ENCODE measurements around the gene XDH.

XDH gene

GRCh38 chr2:31414601-31415241 lies at the start of gene XDH:
TSS of gene XDH (minus strand) at chr2:31414742. CDS start at chr2:31414666, 76 bp downstream.
- DNase-seq: no peak

- no peak for DNase-seq
Measured at GRCh38 chr2:31457651-31458050, 43.1 kb upstream of the XDH start.

GRCh38 chr2:31446848-31447247 lies 32.3 kb upstream of the XDH start:
- DNase-seq: no peak

GRCh38 chr2:31442376-31442775 lies 27.8 kb upstream of the XDH start:
- DNase-seq: no peak

GRCh38 chr2:31440764-31441163 lies 26.2 kb upstream of the XDH start:
- DNase-seq: no peak

GRCh38 chr2:31434911-31435310 lies 20.4 kb upstream of the XDH start:
- no peak for DNase-seq

GRCh38 chr2:31433541-31433940 lies 19.0 kb upstream of the XDH start:
- no peak for DNase-seq

GRCh38 chr2:31430439-31431165 lies 16.1 kb upstream of the XDH start:
- DNase-seq: no peak

GRCh38 chr2:31429759-31430438 lies 15.4 kb upstream of the XDH start:
- no peak for DNase-seq

- no peak for DNase-seq
Measured at GRCh38 chr2:31429040-31429439, 14.5 kb upstream of the XDH start.

GRCh38 chr2:31428001-31428418 lies 13.5 kb upstream of the XDH start:
- DNase-seq: no peak

GRCh38 chr2:31426096-31426495 lies 11.6 kb upstream of the XDH start:
- DNase-seq: no peak

- DNase-seq: no peak
Measured at GRCh38 chr2:31421634-31422033, 7.1 kb upstream of the XDH start.

GRCh38 chr2:31420936-31421335 lies 6.4 kb upstream of the XDH start:
- DNase-seq: no peak

GRCh38 chr2:31419386-31419785 lies 4.8 kb upstream of the XDH start:
- DNase-seq: no peak

GRCh38 chr2:31415421-31415820 lies 879 bp upstream of the XDH start:
- DNase-seq: no peak

GRCh38 chr2:31413862-31414550 lies 536 bp downstream of the XDH start:
- no peak for DNase-seq

GRCh38 chr2:31413025-31413424 lies 1.5 kb downstream of the XDH start:
- no peak for DNase-seq

- DNase-seq: no peak
Measured at GRCh38 chr2:31411771-31412170, 2.8 kb downstream of the XDH start.

- DNase-seq: no peak
Measured at GRCh38 chr2:31406593-31407385, 7.8 kb downstream of the XDH start.

GRCh38 chr2:31404827-31405226 lies 9.7 kb downstream of the XDH start:
- DNase-seq: no peak

- DNase-seq: no peak
Measured at GRCh38 chr2:31404302-31404701, 10.2 kb downstream of the XDH start.

- no peak for DNase-seq
Measured at GRCh38 chr2:31402388-31402787, 12.2 kb downstream of the XDH start.

All from MV-4-11 (cell line).